Measurements from ENCODE around the gene AGTR1. TPM values are rescaled to one million over a fixed set of nuclear protein-coding genes. Genes with fewer than 3 reads are reported as not detected.

The AGTR1 gene
- total RNA-seq (10 to 100 TPM in 1 of 2 donors, 1 to 10 TPM in 1; 3.2 to 17.9 TPM), polyA plus RNA-seq (1 to 10 TPM; 2.9 to 4.2 TPM)
- long read RNA-seq, donor 1, transcript AGTR1-209 (2 exons, 2,359 nt) = major isoform, 6 of 12 reads
- long read RNA-seq, donor 1, transcript AGTR1-201 (3 exons, 2,356 nt) = major isoform, 6 of 12 reads
- long read RNA-seq, donor 1, partial matches to known transcripts = 0 of 12 reads
- long read RNA-seq, donor 1, other reads (novel, unspliced or antisense) = 0 of 12 reads
- long read RNA-seq, donor 2, transcript AGTR1-209 (2 exons, 2,359 nt) = major isoform, 5 of 6 reads
- long read RNA-seq, donor 2, partial matches to known transcripts = 0 of 6 reads
- long read RNA-seq, donor 2, other reads (novel, unspliced or antisense) = 0 of 6 reads
- long read RNA-seq, donor 3, partial matches to known transcripts = 0 of 3 reads
- long read RNA-seq, donor 3, other reads (novel, unspliced or antisense) = 0 of 3 reads
- long read RNA-seq, donor 4, partial matches to known transcripts = 0 of 6 reads
- long read RNA-seq, donor 4, other reads (novel, unspliced or antisense) = 0 of 6 reads
- long read RNA-seq, donor 5, transcript AGTR1-201 (3 exons, 2,356 nt) = minor isoform, 5 of 11 reads
- long read RNA-seq, donor 5, transcript AGTR1-209 (2 exons, 2,359 nt) = major isoform, 6 of 11 reads
- long read RNA-seq, donor 5, partial matches to known transcripts = 0 of 11 reads
- long read RNA-seq, donor 5, other reads (novel, unspliced or antisense) = 0 of 11 reads

- H3K4me3 ChIP-seq = peak within 1 kb of the TSS; percentile 49
- TF ChIP-seq CTCF (IDR thresholded peaks at IDR 0.05; ENCODE audit: control extremely low read depth, extremely low read depth) = no peak
- peak; percentile 50 for ATAC-seq (ENCODE audit: insufficient read depth, low FRiP score)
Observed at GRCh38 chr3:148697306-148698189, at the start of gene AGTR1. Gene AGTR1 (plus strand): TSS chr3:148697903. CDS start chr3:148741036, 43,133 bp downstream.

GRCh38 chr3:148648685-148649352, 48.9 kb upstream of the AGTR1 start:
- no peak overlapping the region for H3K4me3 ChIP-seq
- ATAC-seq (ENCODE audit: insufficient read depth, low FRiP score) (no peak), DNase-seq (no peak)
- H3K27me3 ChIP-seq (ENCODE audit: control insufficient read depth in 3 of 3, insufficient read depth in 3 of 3, low read length in 2 of 3) = no peaks in the 10 kb centered on the region
- no peaks in the 10 kb centered on the region for H3K36me3 ChIP-seq (ENCODE audit: control insufficient read depth in 4 of 4, insufficient read depth in 4 of 4, low read length in 4 of 4)
- H3K4me1 ChIP-seq (ENCODE audit: control insufficient read depth in 5 of 5, insufficient read depth in 5 of 5, low read length in 5 of 5) = peaks cover 0 to 5% (median 0%) of the 10 kb centered on the region in 5 donors
- H3K9me3 ChIP-seq (ENCODE audit: control insufficient read depth in 4 of 4, insufficient read depth in 3 of 4, low read length in 3 of 4) = peaks cover 0 to 5% (median 0%) of the 10 kb centered on the region in 4 donors
- no peak overlapping the region for H3K27ac ChIP-seq (ENCODE audit: low read depth in 1 of 2, low read length in 1 of 2)
- 81 to 90% methylated on average over 3 of the region's 3 CpGs for WGBS, 2 donors
- no peak overlapping the region for H3K9ac ChIP-seq (ENCODE audit: insufficient read depth in 1 of 2, low read length in 2 of 2)
- no peak for TF ChIP-seq CTCF (IDR thresholded peaks at IDR 0.05; ENCODE audit: control extremely low read depth, extremely low read depth)

More at GRCh38 chr3:148697306-148698189, at the start of gene AGTR1:
- no peaks in the 10 kb centered on the region for H3K36me3 ChIP-seq (ENCODE audit: control insufficient read depth in 4 of 4, insufficient read depth in 4 of 4, low read length in 4 of 4)
- H3K4me1 ChIP-seq (ENCODE audit: control insufficient read depth in 5 of 5, insufficient read depth in 5 of 5, low read length in 5 of 5) = peaks cover 0 to 17% (median 2%) of the 10 kb centered on the region in 5 donors
- H3K27ac ChIP-seq (ENCODE audit: low read depth in 1 of 2, low read length in 1 of 2) = peak within 1 kb of the TSS in 1 of 2 donors; percentile 18
- peak; percentile 93 to 96 (median 94) for DNase-seq
- peak within 1 kb of the TSS; percentile 66 to 90 for H3K9ac ChIP-seq (ENCODE audit: insufficient read depth in 1 of 2, low read length in 2 of 2)
- H3K9me3 ChIP-seq (ENCODE audit: control insufficient read depth in 4 of 4, insufficient read depth in 3 of 4, low read length in 3 of 4) = peaks cover 0 to 4% (median 0%) of the 10 kb centered on the region in 4 donors
- WGBS, 2 donors = 2 to 3% methylated on average over 61 of the region's 61 CpGs
- peaks cover 0 to 33% (median 5%) of the 10 kb centered on the region in 3 donors for H3K27me3 ChIP-seq (ENCODE audit: control insufficient read depth in 3 of 3, insufficient read depth in 3 of 3, low read length in 2 of 3)

GRCh38 chr3:148651549-148651948, 46.2 kb upstream of the AGTR1 start:
- peaks cover 0 to 5% (median 0%) of the 10 kb centered on the region in 4 donors for H3K9me3 ChIP-seq (ENCODE audit: control insufficient read depth in 4 of 4, insufficient read depth in 3 of 4, low read length in 3 of 4)
- peaks cover 0 to 5% (median 0%) of the 10 kb centered on the region in 5 donors for H3K4me1 ChIP-seq (ENCODE audit: control insufficient read depth in 5 of 5, insufficient read depth in 5 of 5, low read length in 5 of 5)
- TF ChIP-seq CTCF (IDR thresholded peaks at IDR 0.05; ENCODE audit: control extremely low read depth, extremely low read depth) = no peak
- no peak overlapping the region for H3K4me3 ChIP-seq
- no peak for DNase-seq
- H3K9ac ChIP-seq (ENCODE audit: insufficient read depth in 1 of 2, low read length in 2 of 2) = no peak overlapping the region
- H3K27ac ChIP-seq (ENCODE audit: low read depth in 1 of 2, low read length in 1 of 2) = no peak overlapping the region
- no peak for ATAC-seq (ENCODE audit: insufficient read depth, low FRiP score)
- 80 to 85% methylated on average over 6 of the region's 6 CpGs for WGBS, 2 donors
- no peaks in the 10 kb centered on the region for H3K27me3 ChIP-seq (ENCODE audit: control insufficient read depth in 3 of 3, insufficient read depth in 3 of 3, low read length in 2 of 3)
- H3K36me3 ChIP-seq (ENCODE audit: control insufficient read depth in 4 of 4, insufficient read depth in 4 of 4, low read length in 4 of 4) = no peaks in the 10 kb centered on the region
